Activated CD4-positive, alpha-beta T cell treated with anti-CD3 and anti-CD28 coated beads, Interleukin-2, Interleukin-4, amounts not matched to agents 100 ng/mL and 50 ng/mL, durations not matched to agents 16 hours and 8 hours (primary cell): ENCODE measurements around the gene DIAPH3.

Source experiments
- DNase-seq: peaks from one replicate; pipeline ENCODE4 v3.0.0-alpha.2; 2020; ENCODE audit warnings: low spot score

Gene DIAPH3

GRCh38 chr13:59950266-59950665 is 213.5 kb downstream of the DIAPH3 start:
- DNase-seq = no peak

GRCh38 chr13:59948686-59949085 is 215.0 kb downstream of the DIAPH3 start:
- no peak for DNase-seq

GRCh38 chr13:59946944-59947343 is 216.8 kb downstream of the DIAPH3 start:
- DNase-seq = no peak

- no peak for DNase-seq
These were observed 232.1 kb downstream of the DIAPH3 start for GRCh38 chr13:59931621-59932020.

GRCh38 chr13:59924256-59924655 is 239.5 kb downstream of the DIAPH3 start:
- no peak for DNase-seq

- DNase-seq = no peak
These were observed 248.5 kb downstream of the DIAPH3 start for GRCh38 chr13:59915252-59915651.

GRCh38 chr13:59914556-59914955 is 249.2 kb downstream of the DIAPH3 start:
- DNase-seq = no peak

GRCh38 chr13:59906413-59907049 is 257.2 kb downstream of the DIAPH3 start:
- DNase-seq = no peak

- no peak for DNase-seq
These were observed 262.5 kb downstream of the DIAPH3 start for GRCh38 chr13:59901191-59901590.

GRCh38 chr13:59898066-59898465 is 265.7 kb downstream of the DIAPH3 start:
- DNase-seq = no peak

GRCh38 chr13:59893266-59893665 is 270.5 kb downstream of the DIAPH3 start:
- no peak for DNase-seq

- DNase-seq = no peak
These were observed 272.7 kb downstream of the DIAPH3 start for GRCh38 chr13:59891053-59891452.

GRCh38 chr13:59890054-59890453 is 273.7 kb downstream of the DIAPH3 start:
- no peak for DNase-seq

GRCh38 chr13:59888408-59888807 is 275.3 kb downstream of the DIAPH3 start:
- no peak for DNase-seq

- DNase-seq = no peak
These were observed 278.7 kb downstream of the DIAPH3 start for GRCh38 chr13:59885076-59885475.

GRCh38 chr13:59883885-59884284 is 279.8 kb downstream of the DIAPH3 start:
- DNase-seq = no peak

GRCh38 chr13:59880468-59880867 is 283.3 kb downstream of the DIAPH3 start:
- DNase-seq = no peak

- no peak for DNase-seq
These were observed 284.4 kb downstream of the DIAPH3 start for GRCh38 chr13:59879281-59879680.

GRCh38 chr13:59877933-59878332 is 285.8 kb downstream of the DIAPH3 start:
- no peak for DNase-seq

- DNase-seq = no peak
These were observed 288.8 kb downstream of the DIAPH3 start for GRCh38 chr13:59874973-59875372.

GRCh38 chr13:59873856-59874255 is 289.9 kb downstream of the DIAPH3 start:
- no peak for DNase-seq

- no peak for DNase-seq
These were observed 290.4 kb downstream of the DIAPH3 start for GRCh38 chr13:59873309-59873708.

- DNase-seq = no peak
These were observed 295.9 kb downstream of the DIAPH3 start for GRCh38 chr13:59867867-59868266.

GRCh38 chr13:59865398-59865797 is 298.3 kb downstream of the DIAPH3 start:
- DNase-seq = no peak

GRCh38 chr13:59863621-59864020 is 300.1 kb downstream of the DIAPH3 start:
- DNase-seq = no peak
